ENCODE data around the gene AFAP1L1.

The AFAP1L1 gene

GRCh38 chr5:149353911-149354310 lies 82.3 kb downstream of the AFAP1L1 start:
- DNase-seq, result no peak

GRCh38 chr5:149355688-149356087 lies 84.0 kb downstream of the AFAP1L1 start:
- no peak for DNase-seq

GRCh38 chr5:149356391-149356790 lies 84.7 kb downstream of the AFAP1L1 start:
- DNase-seq, result peak; percentile 9

- DNase-seq, result peak; percentile 96
Observed at GRCh38 chr5:149357370-149358293, 86.0 kb downstream of the AFAP1L1 start, which contains the start of gene PCYOX1L. Gene PCYOX1L (plus strand): TSS chr5:149358046. CDS start chr5:149358069, 23 bp downstream.

- no peak for DNase-seq
Observed at GRCh38 chr5:149358294-149358651, 86.6 kb downstream of the AFAP1L1 start.

GRCh38 chr5:149358868-149359495 lies 87.3 kb downstream of the AFAP1L1 start:
- DNase-seq, result no peak

- no peak for DNase-seq
Observed at GRCh38 chr5:149360272-149360671, 88.6 kb downstream of the AFAP1L1 start.

- no peak for DNase-seq
Observed at GRCh38 chr5:149362541-149362940, 90.9 kb downstream of the AFAP1L1 start.

- no peak for DNase-seq
Observed at GRCh38 chr5:149363358-149363757, 91.7 kb downstream of the AFAP1L1 start.

GRCh38 chr5:149363936-149364335 lies 92.3 kb downstream of the AFAP1L1 start:
- DNase-seq, result no peak

GRCh38 chr5:149364719-149365118 lies 93.1 kb downstream of the AFAP1L1 start:
- no peak for DNase-seq

- DNase-seq, result no peak
Observed at GRCh38 chr5:149365418-149365817, 93.8 kb downstream of the AFAP1L1 start.

GRCh38 chr5:149366169-149366729 lies 94.6 kb downstream of the AFAP1L1 start:
- no peak for DNase-seq

- DNase-seq, result peak; percentile 85
Observed at GRCh38 chr5:149367249-149367971, 95.8 kb downstream of the AFAP1L1 start.

- no peak for DNase-seq
Observed at GRCh38 chr5:149367972-149368645, 96.5 kb downstream of the AFAP1L1 start.

- DNase-seq, result no peak
Observed at GRCh38 chr5:149370878-149371277, 99.2 kb downstream of the AFAP1L1 start.

GRCh38 chr5:149371296-149371962 lies 99.8 kb downstream of the AFAP1L1 start:
- no peak for DNase-seq

- DNase-seq, result peak; percentile 54
Observed at GRCh38 chr5:149372076-149372795, 100.6 kb downstream of the AFAP1L1 start.

GRCh38 chr5:149372932-149373331 lies 101.3 kb downstream of the AFAP1L1 start:
- DNase-seq, result no peak

- no peak for DNase-seq
Observed at GRCh38 chr5:149374303-149374702, 102.6 kb downstream of the AFAP1L1 start.

GRCh38 chr5:149374801-149375200 lies 103.1 kb downstream of the AFAP1L1 start:
- no peak for DNase-seq
